DND-41 (cell line): ENCODE results near the gene CRACR2A.

Experiments used
- ATAC-seq: fragments of 200-7000 bp; cut with Tn5 transposase; 3 replicates; pipeline ENCODE4 v1.9.1; 2021; ENCODE audit warnings: low read depth; ENCODE audit not compliant: insufficient read depth
- DNase-seq: peaks from one replicate; pipeline ENCODE4 v3.0.0-alpha.2; 2020
- H2AFZ ChIP-seq: 2 replicates; pipeline ENCODE4 v1.6.0; 2012; ENCODE audit warnings: low read depth, low read length
- H3K27ac ChIP-seq: 2 replicates; pipeline ENCODE4 v1.5.1; 2012; ENCODE audit warnings: low read length, inconsistent platforms
- H3K27me3 ChIP-seq: fragments of 200-600 bp; sonication (generic); 2 replicates; pipeline ENCODE4 v1.6.0; 2012; ENCODE audit warnings: low read length, mild to moderate bottlenecking, inconsistent platforms; ENCODE audit not compliant: insufficient read depth, poor library complexity
- H3K36me3 ChIP-seq: 2 replicates; pipeline ENCODE4 v1.5.1; 2012; ENCODE audit warnings: low read length, inconsistent platforms; ENCODE audit not compliant: insufficient read depth
- H3K4me1 ChIP-seq: 2 replicates; pipeline ENCODE4 v1.5.1; 2012; ENCODE audit warnings: mild to moderate bottlenecking, low read length; ENCODE audit not compliant: insufficient read depth
- H3K4me2 ChIP-seq: 2 replicates; pipeline ENCODE4 v1.6.0; 2012; ENCODE audit warnings: mild to moderate bottlenecking, moderate library complexity, low read length, inconsistent platforms; ENCODE audit not compliant: insufficient read depth
- H3K4me3 ChIP-seq, 2 experiments: fragments of 200-600 bp in 1 of 2; shearing (Covaris generic) in 1 of 2; 2 replicates each; pipeline ENCODE4 v1.5.1; 2012 to 2016; ENCODE audit warnings: inconsistent platforms in 2 of 2, low read length in 2 of 2, mild to moderate bottlenecking in 2 of 2, low read depth in 1 of 2, moderate library complexity in 1 of 2
- H3K79me2 ChIP-seq: 2 replicates; pipeline ENCODE4 v1.6.0; 2012; ENCODE audit warnings: low read length, inconsistent platforms; ENCODE audit not compliant: insufficient read depth
- H3K9ac ChIP-seq: 2 replicates; pipeline ENCODE4 v1.6.0; 2012; ENCODE audit warnings: low read depth, mild to moderate bottlenecking, inconsistent platforms, low read length, moderate library complexity
- H3K9me3 ChIP-seq: 2 replicates; pipeline ENCODE4 v1.5.1; 2012; ENCODE audit warnings: low read length, moderate library complexity, mild to moderate bottlenecking, inconsistent platforms; ENCODE audit not compliant: insufficient read depth, severe bottlenecking
- H4K20me1 ChIP-seq: 2 replicates; pipeline ENCODE4 v1.6.0; 2012; ENCODE audit warnings: low read length; ENCODE audit not compliant: insufficient read depth
- EZH2 ChIP-seq: IDR thresholded peaks from 3 replicates; pipeline ENCODE4 v1.6.1; 2012; ENCODE audit warnings: borderline replicate concordance, low read depth, mild to moderate bottlenecking, moderate library complexity, low read length, inconsistent platforms; ENCODE audit not compliant: severe bottlenecking
- TF ChIP-seq, protein P1 (sequence below): IDR thresholded peaks from 2 replicates; pipeline ENCODE4 v1.5.1; 2012; ENCODE audit warnings: borderline replicate concordance, low read length, moderate library complexity, mild to moderate bottlenecking; ENCODE audit not compliant: poor library complexity, severe bottlenecking; ENCODE audit errors: extremely low read depth

The CRACR2A gene

DNA sequence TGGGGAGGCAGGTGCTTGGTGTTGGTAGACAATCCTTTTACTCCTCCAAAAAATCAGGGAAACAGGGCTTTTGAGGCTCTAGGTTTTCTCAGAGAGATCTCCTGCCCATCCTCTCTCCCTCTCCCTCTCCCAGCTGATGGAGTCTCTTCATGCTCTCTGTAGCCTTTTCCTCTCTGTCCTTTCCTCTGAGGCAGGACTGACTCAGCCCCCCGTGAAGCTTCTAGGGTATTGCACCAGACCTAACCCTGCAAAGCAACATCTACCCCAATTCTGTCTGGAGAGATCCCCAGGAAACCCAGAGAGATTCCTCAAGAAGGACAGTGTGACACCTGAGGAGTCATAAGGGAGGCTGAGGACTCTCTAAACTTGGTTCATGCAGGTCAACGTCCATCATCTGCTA lies 66.4 kb downstream of the CRACR2A start:
- ATAC-seq, result no peak
- H3K27ac ChIP-seq, result no peak overlapping the region
- TF ChIP-seq, protein P1, sequence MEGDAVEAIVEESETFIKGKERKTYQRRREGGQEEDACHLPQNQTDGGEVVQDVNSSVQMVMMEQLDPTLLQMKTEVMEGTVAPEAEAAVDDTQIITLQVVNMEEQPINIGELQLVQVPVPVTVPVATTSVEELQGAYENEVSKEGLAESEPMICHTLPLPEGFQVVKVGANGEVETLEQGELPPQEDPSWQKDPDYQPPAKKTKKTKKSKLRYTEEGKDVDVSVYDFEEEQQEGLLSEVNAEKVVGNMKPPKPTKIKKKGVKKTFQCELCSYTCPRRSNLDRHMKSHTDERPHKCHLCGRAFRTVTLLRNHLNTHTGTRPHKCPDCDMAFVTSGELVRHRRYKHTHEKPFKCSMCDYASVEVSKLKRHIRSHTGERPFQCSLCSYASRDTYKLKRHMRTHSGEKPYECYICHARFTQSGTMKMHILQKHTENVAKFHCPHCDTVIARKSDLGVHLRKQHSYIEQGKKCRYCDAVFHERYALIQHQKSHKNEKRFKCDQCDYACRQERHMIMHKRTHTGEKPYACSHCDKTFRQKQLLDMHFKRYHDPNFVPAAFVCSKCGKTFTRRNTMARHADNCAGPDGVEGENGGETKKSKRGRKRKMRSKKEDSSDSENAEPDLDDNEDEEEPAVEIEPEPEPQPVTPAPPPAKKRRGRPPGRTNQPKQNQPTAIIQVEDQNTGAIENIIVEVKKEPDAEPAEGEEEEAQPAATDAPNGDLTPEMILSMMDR, result no peak
- no peak for TF ChIP-seq EZH2

DNA sequence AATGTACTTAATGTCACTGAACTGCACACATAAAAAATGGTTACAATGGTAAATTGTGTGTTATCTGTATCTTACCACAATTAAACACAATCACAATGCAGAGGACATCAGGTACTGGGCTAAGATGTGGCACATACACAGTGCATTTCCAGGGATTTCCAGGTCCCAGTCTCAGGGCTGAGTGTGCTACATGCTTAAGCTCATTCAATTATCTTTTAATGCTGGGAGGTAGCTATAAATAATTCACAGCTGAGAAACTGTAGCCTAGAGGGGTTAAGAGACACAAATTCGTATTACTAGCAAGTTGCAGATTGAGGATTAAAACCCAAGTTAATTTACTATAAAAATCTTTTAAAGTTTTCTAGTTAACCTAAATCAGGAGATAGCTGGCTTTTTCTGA lies 67.1 kb downstream of the CRACR2A start:
- H3K79me2 ChIP-seq, result no peaks in the 10 kb centered on the region
- no peak overlapping the region for H3K27ac ChIP-seq
- H3K27me3 ChIP-seq, result no peaks in the 10 kb centered on the region
- H3K4me2 ChIP-seq, result no peak overlapping the region
- no peaks in the 10 kb centered on the region for H3K9me3 ChIP-seq
- H4K20me1 ChIP-seq, result no peaks in the 10 kb centered on the region
- no peak overlapping the region for H3K9ac ChIP-seq
- H3K4me1 ChIP-seq, result no peaks in the 10 kb centered on the region
- H3K4me3 ChIP-seq, result no peak overlapping the region
- ATAC-seq (no peak), DNase-seq (no peak)
- peaks cover 9% of the 10 kb centered on the region; the same call in 1 of the 2 replicates for H3K36me3 ChIP-seq
- no peak overlapping the region for H2AFZ ChIP-seq
- TF ChIP-seq, protein P1, result no peak
- no peak for TF ChIP-seq EZH2

More for the DNA sequence above, 66.4 kb downstream of the CRACR2A start:
- no peaks in the 10 kb centered on the region for H4K20me1 ChIP-seq
- peaks cover 8% of the 10 kb centered on the region; the same call in 1 of the 2 replicates for H3K36me3 ChIP-seq
- no peaks in the 10 kb centered on the region for H3K79me2 ChIP-seq
- H2AFZ ChIP-seq, result no peak overlapping the region
- no peak overlapping the region for H3K4me2 ChIP-seq
- no peaks in the 10 kb centered on the region for H3K4me1 ChIP-seq
- no peak overlapping the region for H3K9ac ChIP-seq
- H3K9me3 ChIP-seq, result no peaks in the 10 kb centered on the region
- H3K4me3 ChIP-seq, result no peak overlapping the region
- DNase-seq, result no peak
- no peaks in the 10 kb centered on the region for H3K27me3 ChIP-seq

DNA sequence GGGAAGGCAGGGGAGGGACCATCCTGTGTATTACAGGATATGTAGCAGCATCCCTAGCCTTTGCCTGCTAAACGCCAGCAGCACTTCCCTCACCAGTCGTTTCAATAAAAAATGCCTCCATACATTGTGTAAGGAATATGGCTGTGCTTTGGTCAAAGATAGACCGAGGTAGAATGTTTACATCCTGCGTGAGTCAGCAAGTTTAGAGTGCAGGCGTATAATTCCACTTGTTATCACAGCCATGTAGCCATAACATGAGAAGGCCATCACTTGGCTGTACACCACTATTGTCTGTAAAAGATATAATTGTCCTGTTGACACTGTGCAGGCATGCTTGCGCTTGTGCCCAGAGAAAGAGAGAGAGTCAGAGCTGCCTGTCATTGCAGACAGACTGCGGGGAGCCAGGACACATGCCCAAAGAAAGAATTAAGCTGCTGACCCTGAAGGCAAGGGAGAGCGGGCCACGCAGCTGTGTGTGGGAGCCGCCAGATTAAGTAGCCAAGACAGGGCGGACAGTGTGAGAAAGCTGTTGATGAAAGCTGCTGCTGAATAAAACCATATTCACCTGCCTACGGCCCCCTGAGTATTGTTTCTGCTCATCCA lies 68.4 kb downstream of the CRACR2A start:
- Histone ChIP-seq H3K27me3 (no peaks in the 10 kb centered on the region), H3K79me2 (no peaks in the 10 kb centered on the region), H3K4me2 (no peak overlapping the region), H3K4me1 (no peaks in the 10 kb centered on the region), H3K27ac (no peak overlapping the region), H3K9ac (no peak overlapping the region), H3K36me3 (peaks cover 21% of the 10 kb centered on the region), H3K4me3 (no peak overlapping the region), H2AFZ (no peak overlapping the region), H3K9me3 (no peaks in the 10 kb centered on the region), H4K20me1 (no peaks in the 10 kb centered on the region)
- DNase-seq (no peak), ATAC-seq (no peak)
- TF ChIP-seq EZH2, result no peak
- TF ChIP-seq, protein P1, result no peak

DNA sequence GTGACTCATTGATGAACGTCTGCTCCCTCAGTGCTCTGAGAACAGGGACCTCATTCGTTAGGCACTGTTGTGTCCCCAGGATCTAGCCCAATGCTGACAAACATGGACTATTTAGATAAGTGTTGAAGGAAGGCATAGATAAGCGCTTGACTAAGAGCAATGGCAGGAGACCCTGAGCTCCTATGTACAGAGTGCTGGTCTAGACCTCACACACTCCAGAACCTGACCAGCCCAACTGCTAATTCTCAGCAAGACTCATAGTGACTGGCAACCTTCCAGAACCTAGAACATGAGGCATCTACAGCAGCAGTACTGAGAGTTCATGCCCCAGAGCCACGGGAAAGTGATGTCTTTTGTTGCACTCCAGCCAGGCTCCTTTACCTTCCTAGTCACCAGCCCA lies 69.2 kb downstream of the CRACR2A start:
- TF ChIP-seq EZH2, result no peak
- TF ChIP-seq, protein P1, result no peak

More for the DNA sequence above, 69.2 kb downstream of the CRACR2A start:
- H2AFZ ChIP-seq, result no peak overlapping the region
- DNase-seq (no peak), ATAC-seq (no peak)
- no peaks in the 10 kb centered on the region for H3K79me2 ChIP-seq
- no peak overlapping the region for H3K4me2 ChIP-seq
- H3K27me3 ChIP-seq, result no peaks in the 10 kb centered on the region
- no peak overlapping the region for H3K9ac ChIP-seq
- H3K9me3 ChIP-seq, result no peaks in the 10 kb centered on the region
- no peak overlapping the region for H3K27ac ChIP-seq
- no peaks in the 10 kb centered on the region for H3K4me1 ChIP-seq
- no peaks in the 10 kb centered on the region for H4K20me1 ChIP-seq
- peaks cover 30% of the 10 kb centered on the region for H3K36me3 ChIP-seq
- H3K4me3 ChIP-seq, result no peak overlapping the region
